ENCODE measurements around the gene FLT3.

- TF ChIP-seq EP300 (IDR thresholded peaks at IDR 0.05) = no peak
- TF ChIP-seq POLR2A (IDR thresholded peaks at IDR 0.05) = no peak
Observed at GRCh38 chr13:28010046-28010445, 90.3 kb downstream of the FLT3 start.
